Posterior vena cava (tissue), 2 donors: Measurements from ENCODE around the gene KCNJ5. TPM values are rescaled to one million over a fixed set of nuclear protein-coding genes. Genes with fewer than 3 reads are reported as not detected.
"Not testable (repeated sequence)": the region's sequence is repeated elsewhere in the genome, so short reads cannot be mapped to it uniquely, and the experiment has no call there.

Source experiments
- DNase-seq: peaks from one replicate; pipeline ENCODE4 v3.0.0-alpha.2; 2020; ENCODE audit warnings: low spot score
- intact Hi-C, 2 donors: fragments of 100-400 bp; cut with DNase I; formaldehyde crosslinking; loops; one replicate each; pipeline versions ENCODE4 v1.14.1 to v1.14.2; 2022 to 2023
- total RNA-seq, 2 donors: library from RNA; stranded (reverse); fragmentation: NEBNext Ultra II Directional; extraction: Animal tissue kit (Norgen Biotek cat#: 25700); gene quantifications; one replicate each; pipeline ENCODE4 v1.2.1, GENCODE V29; 2021
- donor health status: DM: yes; HTN: yes; CAD: no.
- donor health status: DM: yes; HTN: yes; CAD: no.

Gene KCNJ5
- total RNA-seq, 2 donors from 2014 or later: 0.52 to 1.9 TPM

- intact Hi-C loops: no loop called here
- peak; percentile 58 for DNase-seq
These were observed 15.3 kb downstream of the KCNJ5 start for GRCh38 chr11:128906185-128907050.

GRCh38 chr11:128907585-128907984 is 16.4 kb downstream of the KCNJ5 start:
- DNase-seq: no peak
- intact Hi-C loops: no loop called here

GRCh38 chr11:128908391-128909246 is 17.5 kb downstream of the KCNJ5 start:
- DNase-seq: peak; percentile 90
- intact Hi-C loops: no loop called here

- no peak for DNase-seq
- intact Hi-C loops: no loop called here
These were observed 18.4 kb downstream of the KCNJ5 start for GRCh38 chr11:128909438-128910125.

- intact Hi-C loops: no loop called here
- DNase-seq: no peak
These were observed 19.4 kb downstream of the KCNJ5 start for GRCh38 chr11:128910576-128910975.

- DNase-seq: no peak
These were observed 20.1 kb downstream of the KCNJ5 start for GRCh38 chr11:128911239-128911638.

GRCh38 chr11:128911701-128912100 is 20.5 kb downstream of the KCNJ5 start:
- peak; percentile 72 for DNase-seq
- intact Hi-C loops: no loop called here

More at GRCh38 chr11:128911239-128911638, 20.1 kb downstream of the KCNJ5 start:
- intact Hi-C loops: no loop called here

GRCh38 chr11:128913806-128914205 is 22.6 kb downstream of the KCNJ5 start:
- intact Hi-C loops: no loop called here
- DNase-seq: peak; percentile 72

GRCh38 chr11:128914216-128915148 is 23.3 kb downstream of the KCNJ5 start:
- no peak for DNase-seq
- intact Hi-C loops: no loop called here

- no peak for DNase-seq
- intact Hi-C loops: no loop called here
These were observed 24.0 kb downstream of the KCNJ5 start for GRCh38 chr11:128915149-128915521.

GRCh38 chr11:128916037-128916572 is 24.9 kb downstream of the KCNJ5 start:
- no peak for DNase-seq
- intact Hi-C loops: no loop called here

- intact Hi-C loops: no loop called here
- no peak for DNase-seq
These were observed 25.5 kb downstream of the KCNJ5 start for GRCh38 chr11:128916681-128917080.

GRCh38 chr11:128917144-128917724 is 26.1 kb downstream of the KCNJ5 start:
- DNase-seq: no peak
- intact Hi-C loops: no loop called here

GRCh38 chr11:128919216-128919615 is 28.1 kb downstream of the KCNJ5 start:
- intact Hi-C loops: no loop called here
- DNase-seq: no peak

- DNase-seq, intact Hi-C loops: not testable (repeated sequence)
These were observed 28.5 kb downstream of the KCNJ5 start for GRCh38 chr11:128919635-128920034.

- intact Hi-C loops: no loop called here
- no peak for DNase-seq
These were observed 29.5 kb downstream of the KCNJ5 start for GRCh38 chr11:128920666-128921065.

GRCh38 chr11:128921793-128922192 is 30.6 kb downstream of the KCNJ5 start:
- DNase-seq: no peak
- intact Hi-C loops: no loop called here

GRCh38 chr11:128924104-128924503 is 32.9 kb downstream of the KCNJ5 start:
- no peak for DNase-seq
- intact Hi-C loops: no loop called here
